Stimulated activated CD4-positive, alpha-beta T cell treated with anti-CD3 and anti-CD28 coated beads, Interleukin-1b, Interleukin-23, amount 100 ng/mL, for 24 hours (primary cell): Measurements from ENCODE around the gene FGF11.

ENCODE experiments used
- DNase-seq, 4 experiments: peaks; one replicate each; pipeline ENCODE4 v3.0.0-alpha.2; 2020; ENCODE audit warnings: low read depth in 4 of 4, low spot score in 1 of 4

Gene FGF11

GRCh38 chr17:7408252-7408727 lies 31.0 kb upstream of the FGF11 start:
- no peak for DNase-seq

- no peak for DNase-seq
Observed at GRCh38 chr17:7408863-7409262, 30.4 kb upstream of the FGF11 start.

GRCh38 chr17:7409716-7410115 lies 29.6 kb upstream of the FGF11 start:
- no peak for DNase-seq

- DNase-seq: no peak
Observed at GRCh38 chr17:7410634-7411426, 28.5 kb upstream of the FGF11 start.

- no peak for DNase-seq
Observed at GRCh38 chr17:7411427-7411750, 27.9 kb upstream of the FGF11 start.

GRCh38 chr17:7413346-7413985 lies 25.8 kb upstream of the FGF11 start:
- DNase-seq: no peak

- DNase-seq: no peak
Observed at GRCh38 chr17:7414837-7415236, 24.5 kb upstream of the FGF11 start.

- no peak for DNase-seq
Observed at GRCh38 chr17:7415784-7416183, 23.5 kb upstream of the FGF11 start.

- no peak for DNase-seq
Observed at GRCh38 chr17:7416323-7416722, 23.0 kb upstream of the FGF11 start.

GRCh38 chr17:7417056-7417655 lies 22.2 kb upstream of the FGF11 start:
- no peak for DNase-seq

GRCh38 chr17:7418472-7419152 lies 20.7 kb upstream of the FGF11 start:
- DNase-seq: no peak

GRCh38 chr17:7419819-7420610 lies 19.3 kb upstream of the FGF11 start, which contains the start of gene SPEM1:
TSS of gene SPEM1 (plus strand) at chr17:7420324. CDS start at chr17:7420385, 61 bp downstream.
- no peak for DNase-seq

- DNase-seq: no peak
Observed at GRCh38 chr17:7421186-7421585, 18.1 kb upstream of the FGF11 start.

- no peak for DNase-seq
Observed at GRCh38 chr17:7423679-7424078, 15.6 kb upstream of the FGF11 start.

- DNase-seq: no peak
Observed at GRCh38 chr17:7425316-7425715, 14.0 kb upstream of the FGF11 start, which contains the start of gene SPEM2. TSS of gene SPEM2 (plus strand) at chr17:7425616. CDS start at chr17:7425689, 73 bp downstream.

- DNase-seq: no peak
Observed at GRCh38 chr17:7425756-7426155, 13.6 kb upstream of the FGF11 start.

- no peak for DNase-seq
Observed at GRCh38 chr17:7426203-7426863, 13.0 kb upstream of the FGF11 start.

- no peak for DNase-seq
Observed at GRCh38 chr17:7426896-7427489, 12.3 kb upstream of the FGF11 start.

- DNase-seq: no peak
Observed at GRCh38 chr17:7427549-7427948, 11.8 kb upstream of the FGF11 start.

- DNase-seq: no peak
Observed at GRCh38 chr17:7428557-7428956, 10.8 kb upstream of the FGF11 start, which contains the start of gene SPEM3. TSS of gene SPEM3 (plus strand) at chr17:7428857. CDS start at chr17:7428903, 46 bp downstream.
